H1 (cell line): Measurements from ENCODE around the gene SLC35F3. TPM values are rescaled to one million over a fixed set of nuclear protein-coding genes. Genes with fewer than 3 reads are reported as not detected.

ENCODE experiments used
- CTCF ChIA-PET: fragments of 300-600 bp; sonication (Branson Sonifier 250); formaldehyde crosslinking; loops from one replicate; lab custom pipeline; 2021; ENCODE audit not compliant: partially characterized antibody; lab: Charles Lee
- POLR2A ChIA-PET: fragments of 300-600 bp; sonication (Branson Sonifier 250); formaldehyde crosslinking; loops from one replicate; lab custom pipeline; 2021; ENCODE audit warnings: inconsistent platforms; ENCODE audit not compliant: partially characterized antibody; lab: Charles Lee
- DNase-seq, 2 experiments: peaks; one replicate each; pipeline versions ENCODE4 v3.0.0 to v3.0.0-alpha.2; 2010 to 2022; ENCODE audit warnings: low spot score in 2 of 2, low read depth in 1 of 2, mixed read lengths in 1 of 2
- FAIRE-seq: peaks from 2 replicates; lab custom pipeline; 2011; peaks lifted over from hg19 to GRCh38; lab: Jason Lieb, UNC
- H2AFZ ChIP-seq: 2 replicates; pipeline ENCODE4 v1.8.1; 2012; ENCODE audit warnings: low read length, inconsistent platforms
- H2AK5ac ChIP-seq: 2 replicates; pipeline ENCODE4 v1.6.1; 2013; ENCODE audit warnings: low read depth, low read length
- H2BK120ac ChIP-seq: replicated peaks from 2 replicates; pipeline ENCODE3; 2013; ENCODE audit warnings: low read depth, low read length, inconsistent platforms
- H2BK12ac ChIP-seq: 2 replicates; pipeline ENCODE4 v1.6.1; 2013; ENCODE audit warnings: low read depth, low read length
- H2BK15ac ChIP-seq: 2 replicates; pipeline ENCODE4 v1.6.1; 2013; ENCODE audit warnings: low read length
- H2BK20ac ChIP-seq: 2 replicates; pipeline ENCODE4 v1.6.1; 2013; ENCODE audit warnings: low read length
- H2BK5ac ChIP-seq: 2 replicates; pipeline ENCODE4 v1.6.1; 2013; ENCODE audit warnings: low read depth, low read length
- H3K14ac ChIP-seq: 2 replicates; pipeline ENCODE4 v1.6.1; 2013; ENCODE audit warnings: inconsistent platforms; ENCODE audit not compliant: insufficient read length
- H3K18ac ChIP-seq: 2 replicates; pipeline ENCODE4 v1.6.1; 2013; ENCODE audit warnings: low read length; ENCODE audit errors: extremely low read depth
- H3K23ac ChIP-seq: 2 replicates; pipeline ENCODE4 v1.6.1; 2013; ENCODE audit warnings: inconsistent platforms; ENCODE audit not compliant: insufficient read length
- H3K23me2 ChIP-seq: 2 replicates; pipeline ENCODE4 v1.6.1; 2013; ENCODE audit warnings: low read depth, low read length
- H3K27ac ChIP-seq: 2 replicates; pipeline ENCODE4 v1.6.1; 2011; ENCODE audit warnings: low read depth, low read length, inconsistent platforms
- H3K27me3 ChIP-seq, 4 experiments: replicated peaks in 1 of 4; 1 replicate in 1 of 4; 2 replicates in 3 of 4; pipeline versions ENCODE4 v1.6.1 to v1.8.1; 2011 to 2013; ENCODE audit warnings: low read length in 3 of 4, mild to moderate bottlenecking in 3 of 4, inconsistent platforms in 2 of 4, mixed read lengths in 2 of 4, moderate library complexity in 1 of 4; ENCODE audit not compliant: control insufficient read depth in 3 of 4, insufficient read depth in 3 of 4; ENCODE audit errors: extremely low read depth in 1 of 4
- H3K36me3 ChIP-seq, 4 experiments: 2 replicates each; pipeline versions ENCODE4 v1.6.1 to v1.8.1; 2011 to 2013; ENCODE audit warnings: mild to moderate bottlenecking in 4 of 4, low read length in 3 of 4, moderate library complexity in 2 of 4, control low read depth in 1 of 4, inconsistent platforms in 1 of 4; ENCODE audit not compliant: insufficient read depth in 4 of 4, control insufficient read depth in 2 of 4
- H3K4ac ChIP-seq: replicated peaks from 2 replicates; pipeline ENCODE3; 2013; ENCODE audit warnings: low read length, low read depth, mixed read lengths, inconsistent platforms; ENCODE audit not compliant: insufficient read length
- H3K4me1 ChIP-seq, 4 experiments: replicated peaks in 1 of 4; 1 replicate in 1 of 4; 2 replicates in 3 of 4; pipeline versions ENCODE4 v1.6.1 to v1.8.1; 2011 to 2013; ENCODE audit warnings: low read length in 3 of 4, inconsistent platforms in 2 of 4, mixed read lengths in 1 of 4; ENCODE audit not compliant: insufficient read depth in 4 of 4, control insufficient read depth in 3 of 4
- H3K4me2 ChIP-seq, 2 experiments: 2 replicates each; pipeline versions ENCODE4 v1.6.1 to v1.8.1; 2011 to 2013; ENCODE audit warnings: low read depth in 2 of 2, low read length in 2 of 2, control low read depth in 1 of 2, inconsistent platforms in 1 of 2, mild to moderate bottlenecking in 1 of 2; ENCODE audit not compliant: insufficient read depth in 1 of 2
- H3K4me3 ChIP-seq, 4 experiments: fragments of 200-600, 300-600 bp in 1 of 4; sonication (generic), shearing (Covaris generic), sonication (Bioruptor Twin) in 1 of 4; 2 replicates each; pipeline versions ENCODE4 v1.5.1 to v1.8.1; 2011 to 2016; ENCODE audit warnings: low read length in 4 of 4, low read depth in 3 of 4, control low read depth in 2 of 4, inconsistent platforms in 2 of 4, mild to moderate bottlenecking in 2 of 4, mixed read lengths in 1 of 4, moderate library complexity in 1 of 4; ENCODE audit not compliant: insufficient read depth in 2 of 4; ENCODE audit errors: extremely low read depth in 1 of 4
- H3K56ac ChIP-seq: replicated peaks from 2 replicates; pipeline ENCODE3; 2013; ENCODE audit warnings: low read depth, mild to moderate bottlenecking, mixed read lengths, low read length, inconsistent platforms; ENCODE audit not compliant: insufficient read length
- H3K79me1 ChIP-seq: 2 replicates; pipeline ENCODE4 v1.6.1; 2013; ENCODE audit warnings: low read depth, low read length, control low read depth
- H3K79me2 ChIP-seq, 2 experiments: 2 replicates each; pipeline versions ENCODE4 v1.6.1 to v1.8.1; 2012 to 2013; ENCODE audit warnings: low read length in 2 of 2, mild to moderate bottlenecking in 2 of 2, inconsistent platforms in 1 of 2; ENCODE audit not compliant: insufficient read depth in 2 of 2, control insufficient read depth in 1 of 2
- H3K9ac ChIP-seq, 4 experiments: replicated peaks in 1 of 4; 1 replicate in 1 of 4; 2 replicates in 3 of 4; pipeline versions ENCODE4 v1.6.1 to v1.8.1; 2011 to 2013; ENCODE audit warnings: low read depth in 3 of 4, low read length in 3 of 4, control low read depth in 2 of 4, mild to moderate bottlenecking in 2 of 4, moderate library complexity in 2 of 4, inconsistent platforms in 1 of 4; ENCODE audit errors: extremely low read depth in 1 of 4
- H3K9me3 ChIP-seq, 2 experiments: 2 replicates each; pipeline versions ENCODE4 v1.6.1 to v1.8.1; 2012 to 2013; ENCODE audit warnings: mild to moderate bottlenecking in 2 of 2, moderate library complexity in 2 of 2, control low read depth in 1 of 2, inconsistent platforms in 1 of 2, low read depth in 1 of 2, low read length in 1 of 2, mixed read lengths in 1 of 2; ENCODE audit not compliant: insufficient read depth in 2 of 2
- H4K20me1 ChIP-seq, 2 experiments: replicated peaks in 1 of 2; 2 replicates each; pipeline versions ENCODE3 to v1.8.1; 2011 to 2013; ENCODE audit warnings: inconsistent platforms in 2 of 2, low read length in 2 of 2, mild to moderate bottlenecking in 1 of 2; ENCODE audit not compliant: insufficient read depth in 2 of 2, control insufficient read depth in 1 of 2
- H4K5ac ChIP-seq: 2 replicates; pipeline ENCODE4 v1.6.1; 2013; ENCODE audit warnings: low read length, low read depth, mixed read lengths, inconsistent platforms; ENCODE audit not compliant: insufficient read length
- H4K8ac ChIP-seq: 2 replicates; pipeline ENCODE4 v1.8.0; 2013; ENCODE audit warnings: mild to moderate bottlenecking, moderate library complexity, low read length, inconsistent platforms; ENCODE audit not compliant: insufficient read depth; ENCODE audit errors: extremely low read depth
- H4K91ac ChIP-seq: replicated peaks from 2 replicates; pipeline ENCODE3; 2013; ENCODE audit warnings: low read length, mixed read lengths, inconsistent platforms; ENCODE audit not compliant: insufficient read length
- CHD1 ChIP-seq: IDR thresholded peaks from 2 replicates; pipeline ENCODE4 v1.6.1; 2012; ENCODE audit warnings: low read depth, low read length, improper control_type of control experiment
- GABPA ChIP-seq: IDR thresholded peaks from 2 replicates; pipeline ENCODE4 v1.6.1; 2011; ENCODE audit warnings: mild to moderate bottlenecking, low read length, moderate library complexity, borderline replicate concordance; ENCODE audit not compliant: insufficient read depth
- GTF2F1 ChIP-seq: IDR thresholded peaks from 2 replicates; pipeline ENCODE4 v1.6.1; 2012; ENCODE audit warnings: low read depth, low read length, improper control_type of control experiment, borderline replicate concordance
- NANOG ChIP-seq: IDR thresholded peaks from 2 replicates; pipeline ENCODE4 v1.6.1; 2011; ENCODE audit warnings: low read length, low read depth, mild to moderate bottlenecking, inconsistent platforms; ENCODE audit not compliant: insufficient read depth, poor library complexity, severe bottlenecking
- POLR2AphosphoS5 ChIP-seq: IDR thresholded peaks from 2 replicates; pipeline ENCODE4 v1.6.1; 2011; ENCODE audit warnings: low read depth, low read length
- RNF2 ChIP-seq: fragments of 200-900, 300-1000 bp; sonication (generic); IDR thresholded peaks from 2 replicates; pipeline ENCODE4 v1.7.1; 2016; ENCODE audit warnings: borderline replicate concordance, low read depth, mild to moderate bottlenecking, antibody characterized with exemption, low read length; ENCODE audit not compliant: poor library complexity, severe bottlenecking; ENCODE audit errors: missing control alignments
- SRF ChIP-seq: IDR thresholded peaks from 2 replicates; pipeline ENCODE4 v1.6.1; 2011; ENCODE audit warnings: mild to moderate bottlenecking, low read depth, low read length, moderate library complexity
- WGBS, 2 experiments: shearing (Covaris generic) in 1 of 2; methylation state at CpG; one replicate each; pipeline versions ENCODE4 v1.1.6 to v1.1.7; 2013 to 2015; ENCODE audit warnings: low lambda C conversion rate in 2 of 2, mixed read lengths in 2 of 2, inconsistent platforms in 1 of 2, low coverage in 1 of 2, missing lambda C conversion rate in 1 of 2; ENCODE audit not compliant: insufficient replicate concordance in 2 of 2, insufficient coverage in 1 of 2, insufficient read length in 1 of 2; ENCODE audit errors: extremely low coverage in 1 of 2, missing lambda C conversion rate in 1 of 2; 5-methylcytosine and 5-hydroxymethylcytosine counted together
- polyA plus RNA-seq, 7 experiments: library from polyadenylated mRNA; depleted of rRNA in 3 of 7; stranded (reverse) in 5 of 7; unstranded in 2 of 7; fragments of >200 nt in 5 of 7; fragments of 200-250 nt in 2 of 7; gene quantifications; 1 replicate in 5 of 7; 2 replicates in 1 of 7; 4 replicates in 1 of 7; pipeline versions ENCODE4 v1.2.1 to v1.2.3, GENCODE V29; 2011 to 2013; ENCODE audit warnings: missing spikeins in 2 of 7, mixed read lengths in 2 of 7
- total RNA-seq: library from RNA; stranded (reverse); fragmentation: NEBNext Ultra II Directional; extraction: Animal tissue kit (Norgen Biotek cat#: 25700); gene quantifications from 2 replicates; pipeline ENCODE4 v1.2.1, GENCODE V29; 2021
- TF ChIP-seq, protein P1 (sequence below), 3 experiments: IDR thresholded peaks; 1 replicate in 2 of 3; 2 replicates in 1 of 3; pipeline versions ENCODE4 v1.5.1 to v1.6.1; 2011; ENCODE audit warnings: low read length in 3 of 3, mild to moderate bottlenecking in 3 of 3, inconsistent platforms in 2 of 3, low read depth in 1 of 3, moderate library complexity in 1 of 3; ENCODE audit not compliant: insufficient read depth in 1 of 3; ENCODE audit errors: control extremely low read depth in 1 of 3
- TF ChIP-seq, protein P2 (sequence below): IDR thresholded peaks from 2 replicates; pipeline ENCODE4 v1.6.1; 2011; ENCODE audit warnings: low read length, improper control_type of control experiment

Gene SLC35F3
- total and polyA plus RNA-seq, 2 of the 8 experiments (the other 6 are each of a cell fraction or from before 2014, with no cell fraction given), result 0.78 to 1.2 TPM

DNA sequence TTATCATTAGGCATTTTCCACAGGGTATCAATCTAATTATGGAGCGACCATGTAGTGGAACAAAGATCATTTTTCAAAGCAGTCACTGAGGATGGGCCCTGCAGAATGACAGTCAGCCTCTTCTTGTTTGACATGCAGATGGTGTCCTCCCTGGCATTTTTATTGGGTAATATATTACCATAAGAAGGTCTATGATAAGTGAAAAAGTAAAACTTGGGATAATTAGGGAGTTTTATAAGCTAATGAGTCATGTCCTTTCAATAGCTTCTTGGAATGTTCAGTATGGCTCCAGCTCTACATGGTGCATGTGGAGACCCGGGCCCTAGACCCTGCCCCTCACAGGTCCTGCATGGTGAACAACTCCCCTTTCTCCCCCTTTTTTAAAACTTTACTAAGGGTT lies 236.5 kb downstream of the SLC35F3 start:
- H3K4me2 ChIP-seq, result no peak overlapping the region
- no peak overlapping the region for H4K91ac ChIP-seq
- H3K9me3 ChIP-seq, result no peaks in the 10 kb centered on the region
- H2BK15ac ChIP-seq, result no peak overlapping the region
- H3K4me3 ChIP-seq, result no peak overlapping the region
- no peak overlapping the region for H2BK5ac ChIP-seq
- H3K23ac ChIP-seq, result no peak overlapping the region
- no peak for FAIRE-seq
- ChIA-PET CTCF (interaction anchor here (1.2 to 2.0 kb wide), 4 partner anchors 9 to 168 kb away, joined by 3 to 6 read pairs (median 4); no protein-coding TSS in a partner anchor), POLR2A (no interaction called here)
- 89% methylated on average over 2 of the region's 2 CpGs; no CpG with 5 or more reads in 1 of the 2 experiments for WGBS, 2 experiments
- no peaks in the 10 kb centered on the region for H3K27me3 ChIP-seq
- H3K14ac ChIP-seq, result no peak overlapping the region
- no peak overlapping the region for H3K4ac ChIP-seq
- no peaks in the 10 kb centered on the region for H3K79me1 ChIP-seq
- H2AK5ac ChIP-seq, result no peak overlapping the region
- no peak overlapping the region for H2BK12ac ChIP-seq
- H2AFZ ChIP-seq, result no peak overlapping the region
- no peak overlapping the region for H3K56ac ChIP-seq
- H3K36me3 ChIP-seq, result no peaks in the 10 kb centered on the region
- no peaks in the 10 kb centered on the region for H3K4me1 ChIP-seq
- no peaks in the 10 kb centered on the region for H3K79me2 ChIP-seq
- H4K8ac ChIP-seq, result no peak overlapping the region
- TF ChIP-seq RNF2 (no peak), NANOG (no peak), CHD1 (no peak), GABPA (no peak), GTF2F1 (no peak), SRF (no peak), POLR2AphosphoS5 (no peak)
- TF ChIP-seq, protein P1, sequence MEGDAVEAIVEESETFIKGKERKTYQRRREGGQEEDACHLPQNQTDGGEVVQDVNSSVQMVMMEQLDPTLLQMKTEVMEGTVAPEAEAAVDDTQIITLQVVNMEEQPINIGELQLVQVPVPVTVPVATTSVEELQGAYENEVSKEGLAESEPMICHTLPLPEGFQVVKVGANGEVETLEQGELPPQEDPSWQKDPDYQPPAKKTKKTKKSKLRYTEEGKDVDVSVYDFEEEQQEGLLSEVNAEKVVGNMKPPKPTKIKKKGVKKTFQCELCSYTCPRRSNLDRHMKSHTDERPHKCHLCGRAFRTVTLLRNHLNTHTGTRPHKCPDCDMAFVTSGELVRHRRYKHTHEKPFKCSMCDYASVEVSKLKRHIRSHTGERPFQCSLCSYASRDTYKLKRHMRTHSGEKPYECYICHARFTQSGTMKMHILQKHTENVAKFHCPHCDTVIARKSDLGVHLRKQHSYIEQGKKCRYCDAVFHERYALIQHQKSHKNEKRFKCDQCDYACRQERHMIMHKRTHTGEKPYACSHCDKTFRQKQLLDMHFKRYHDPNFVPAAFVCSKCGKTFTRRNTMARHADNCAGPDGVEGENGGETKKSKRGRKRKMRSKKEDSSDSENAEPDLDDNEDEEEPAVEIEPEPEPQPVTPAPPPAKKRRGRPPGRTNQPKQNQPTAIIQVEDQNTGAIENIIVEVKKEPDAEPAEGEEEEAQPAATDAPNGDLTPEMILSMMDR (IDR thresholded peaks at IDR 0.05; ENCODE audit: control extremely low read depth in 1 of 3, insufficient read depth in 1 of 3, low read depth in 1 of 3, low read length in 3 of 3), result no peak
- TF ChIP-seq, protein P2, sequence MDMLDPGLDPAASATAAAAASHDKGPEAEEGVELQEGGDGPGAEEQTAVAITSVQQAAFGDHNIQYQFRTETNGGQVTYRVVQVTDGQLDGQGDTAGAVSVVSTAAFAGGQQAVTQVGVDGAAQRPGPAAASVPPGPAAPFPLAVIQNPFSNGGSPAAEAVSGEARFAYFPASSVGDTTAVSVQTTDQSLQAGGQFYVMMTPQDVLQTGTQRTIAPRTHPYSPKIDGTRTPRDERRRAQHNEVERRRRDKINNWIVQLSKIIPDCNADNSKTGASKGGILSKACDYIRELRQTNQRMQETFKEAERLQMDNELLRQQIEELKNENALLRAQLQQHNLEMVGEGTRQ, result no peak
- TF ChIP-seq, all 59 proteins: peak for 0
- no peak overlapping the region for H2BK20ac ChIP-seq
- no peak overlapping the region for H4K5ac ChIP-seq
- H3K23me2 ChIP-seq, result no peaks in the 10 kb centered on the region
- no peak overlapping the region for H3K9ac ChIP-seq
- no peak overlapping the region for H2BK120ac ChIP-seq
- no peak overlapping the region for H3K27ac ChIP-seq
- DNase-seq, result no peak
- no peaks in the 10 kb centered on the region for H4K20me1 ChIP-seq
- no peak overlapping the region for H3K18ac ChIP-seq
